GM12892 (cell line): ENCODE measurements around the gene PIMREG.
A peak's percentile ranks its signal among the peaks of the same experiment; 100 is the strongest.

Source experiments
- DNase-seq: peaks from one replicate; pipeline ENCODE4 v3.0.0; 2011; ENCODE audit not compliant: insufficient read length
- FAIRE-seq: peaks from 2 replicates; lab custom pipeline; 2011; peaks lifted over from hg19 to GRCh38; lab: Jason Lieb, UNC
- POLR2A ChIP-seq: IDR thresholded peaks from 2 replicates; pipeline ENCODE4 v1.6.1; 2011; ENCODE audit warnings: low read depth, low read length, control low read depth
- POLR2AphosphoS5 ChIP-seq: IDR thresholded peaks from 2 replicates; pipeline ENCODE4 v1.6.1; 2011; ENCODE audit warnings: low read depth, low read length, control low read depth
- TAF1 ChIP-seq: IDR thresholded peaks from 2 replicates; pipeline ENCODE4 v1.6.1; 2011; ENCODE audit warnings: low read depth, mild to moderate bottlenecking, control low read depth, low read length, borderline replicate concordance

Gene PIMREG

GRCh38 chr17:6465206-6466003 is 21.1 kb downstream of the PIMREG start:
- FAIRE-seq (no peak), DNase-seq (no peak)
- TF ChIP-seq POLR2A, result no peak
- no peak for TF ChIP-seq TAF1
- TF ChIP-seq POLR2AphosphoS5, result no peak

DNA sequence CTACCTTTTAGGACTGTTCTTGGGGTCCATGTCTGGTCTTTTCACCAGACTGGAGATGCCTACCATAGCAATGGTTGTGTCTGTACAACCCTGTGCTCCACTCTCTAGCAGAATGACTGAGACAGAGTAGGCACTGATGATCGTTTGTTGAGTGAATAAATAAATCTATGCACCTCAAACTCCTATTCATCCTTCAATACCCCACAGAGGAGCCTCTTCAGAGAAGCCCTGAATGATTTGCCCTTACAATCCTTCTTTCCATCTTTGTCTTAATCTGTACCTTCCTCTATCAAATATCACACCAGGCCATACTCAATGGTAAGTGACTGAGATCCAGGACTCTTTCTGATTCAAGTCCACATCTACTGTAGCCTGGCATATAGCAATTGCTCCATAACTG is 23.3 kb downstream of the PIMREG start:
- DNase-seq (no peak), FAIRE-seq (no peak)
- TF ChIP-seq TAF1, result no peak
- no peak for TF ChIP-seq POLR2AphosphoS5
- no peak for TF ChIP-seq POLR2A

GRCh38 chr17:6468051-6468790 is 24.0 kb downstream of the PIMREG start:
- no peak for DNase-seq
- no peak for TF ChIP-seq TAF1
- no peak for TF ChIP-seq POLR2AphosphoS5
- no peak for TF ChIP-seq POLR2A
- no peak for FAIRE-seq

- FAIRE-seq (no peak), DNase-seq (no peak)
- no peak for TF ChIP-seq POLR2A
These were observed 26.0 kb downstream of the PIMREG start for GRCh38 chr17:6470146-6470718.

GRCh38 chr17:6470751-6471521 is 26.7 kb downstream of the PIMREG start:
- no peak for DNase-seq
- TF ChIP-seq TAF1, result no peak
- TF ChIP-seq POLR2AphosphoS5, result no peak
- TF ChIP-seq POLR2A, result no peak
- no peak for FAIRE-seq

GRCh38 chr17:6471531-6472465 is 27.5 kb downstream of the PIMREG start:
- FAIRE-seq, result no peak
- DNase-seq, result no peak
- TF ChIP-seq POLR2AphosphoS5 (no peak), POLR2A (no peak), TAF1 (no peak)

DNA sequence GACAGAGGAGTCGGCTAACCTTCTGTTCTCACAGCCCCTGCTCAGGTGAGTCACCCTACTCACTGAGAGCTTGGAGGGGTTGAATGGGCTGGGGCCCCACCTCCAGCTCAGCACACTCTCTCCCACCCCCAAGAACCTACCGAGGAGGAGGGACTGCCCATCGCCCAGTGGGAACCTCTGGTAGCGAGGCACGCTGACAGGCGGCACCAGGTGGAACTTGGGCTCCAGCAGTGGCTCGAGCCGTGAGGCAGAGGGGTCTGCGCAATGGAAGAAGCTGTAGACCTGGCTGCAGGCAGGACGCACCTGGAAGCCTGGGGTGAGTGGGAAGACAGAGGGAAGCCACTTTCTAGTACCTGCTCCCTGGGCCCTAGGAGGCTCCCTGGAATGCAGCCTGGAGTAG is 28.3 kb downstream of the PIMREG start:
- TF ChIP-seq TAF1 (no peak), POLR2AphosphoS5 (no peak), POLR2A (no peak)
- FAIRE-seq, result no peak
- DNase-seq, result no peak

- peak; percentile 89 for DNase-seq
- FAIRE-seq, result peak; percentile 93
- TF ChIP-seq TAF1 (no peak), POLR2A (no peak), POLR2AphosphoS5 (no peak)
These were observed 29.0 kb downstream of the PIMREG start for GRCh38 chr17:6473128-6473767.

DNA sequence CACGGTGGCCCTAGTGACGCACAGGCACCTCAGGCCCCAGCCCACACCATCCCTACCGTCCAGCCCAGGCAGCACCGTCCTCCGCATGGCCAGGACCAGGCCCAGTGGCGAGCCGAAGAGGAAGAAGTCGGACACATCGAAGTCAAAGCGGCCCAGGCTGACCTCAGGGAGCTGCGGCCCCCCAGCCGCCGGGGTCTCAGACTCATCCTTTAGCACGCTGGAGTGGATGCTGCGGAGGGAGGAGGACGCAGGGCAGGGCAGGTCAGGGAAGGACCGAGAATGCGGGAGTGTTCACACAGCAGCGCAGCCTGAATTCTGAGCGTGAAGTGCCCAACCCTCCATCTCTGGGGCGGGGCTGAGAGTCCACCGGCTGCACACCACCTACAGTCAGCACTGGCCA is 30.1 kb downstream of the PIMREG start:
- FAIRE-seq, result no peak
- DNase-seq, result no peak
- TF ChIP-seq TAF1 (no peak), POLR2A (no peak), POLR2AphosphoS5 (no peak)

DNA sequence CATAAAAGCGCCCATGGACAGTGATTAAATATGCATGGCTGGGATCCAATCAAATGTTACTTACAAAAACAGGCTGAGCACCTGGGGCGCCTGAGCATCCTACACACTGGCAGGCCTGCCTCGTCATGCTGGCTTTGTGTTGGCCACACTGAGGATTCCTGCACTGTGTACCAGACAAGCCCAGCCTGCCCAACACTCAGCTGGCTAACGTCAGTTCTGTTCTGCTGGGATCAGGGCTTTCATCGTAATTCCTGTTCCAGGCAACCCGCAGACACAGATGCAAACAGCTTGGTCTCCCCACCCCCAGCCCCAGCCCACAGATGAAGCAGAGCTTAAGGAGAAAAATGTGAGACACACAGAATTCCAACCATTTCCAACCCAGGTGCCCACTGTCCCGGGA is 30.7 kb downstream of the PIMREG start:
- TF ChIP-seq TAF1 (no peak), POLR2AphosphoS5 (no peak), POLR2A (no peak)
- FAIRE-seq, result no peak
- no peak for DNase-seq

- TF ChIP-seq TAF1 (no peak), POLR2AphosphoS5 (no peak), POLR2A (no peak)
- FAIRE-seq (no peak), DNase-seq (no peak)
These were observed 31.2 kb downstream of the PIMREG start for GRCh38 chr17:6475411-6475810.
